NT2/D1 (cell line): ENCODE results near the gene LRCH3.

ENCODE experiments used
- YY1 ChIP-seq: IDR thresholded peaks from 2 replicates; pipeline ENCODE4 v1.6.1; 2011; ENCODE audit not compliant: insufficient read length, insufficient read depth
- ZNF274 ChIP-seq: IDR thresholded peaks from 2 replicates; pipeline ENCODE4 v1.6.1; 2011; ENCODE audit warnings: mild to moderate bottlenecking, low read depth, low read length

GRCh38 chr3:197906850-197907187 is 115.8 kb downstream of the LRCH3 start:
- TF ChIP-seq ZNF274, result no peak
- no peak for TF ChIP-seq YY1
